GM19395 (cell line): ENCODE results near the gene SELENOP.

Experiments used
- ATAC-seq: cut with Tn5 transposase; IDR thresholded peaks from one replicate; pipeline ENCODE4 v1.9.1; 2021; ENCODE audit warnings: mild to moderate bottlenecking, moderate library complexity; ENCODE audit not compliant: unreplicated experiment

SELENOP gene

GRCh38 chr5:42799241-42799608, 12.5 kb downstream of the SELENOP start:
- no peak for ATAC-seq

GRCh38 chr5:42798284-42799240, 13.1 kb downstream of the SELENOP start:
- no peak for ATAC-seq

DNA sequence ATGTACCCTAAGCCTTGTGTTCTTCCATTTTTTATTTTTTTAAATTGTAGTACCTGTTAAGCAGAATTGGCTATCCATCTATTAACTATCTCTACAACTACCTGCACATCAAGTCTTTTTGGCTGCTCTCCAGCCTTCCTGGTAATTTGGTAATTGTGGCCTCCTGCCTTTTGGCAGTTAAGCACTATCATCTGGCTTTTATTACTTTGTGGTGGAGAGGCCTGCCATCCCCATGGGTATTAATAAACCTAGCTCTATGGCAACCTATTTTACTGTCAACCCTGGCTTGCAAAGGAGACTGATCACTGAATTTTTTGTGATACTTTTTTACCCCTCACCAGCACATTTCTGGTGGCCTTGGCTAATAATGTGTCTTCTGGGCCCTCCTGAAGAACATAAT, 20.5 kb downstream of the SELENOP start:
- no peak for ATAC-seq

DNA sequence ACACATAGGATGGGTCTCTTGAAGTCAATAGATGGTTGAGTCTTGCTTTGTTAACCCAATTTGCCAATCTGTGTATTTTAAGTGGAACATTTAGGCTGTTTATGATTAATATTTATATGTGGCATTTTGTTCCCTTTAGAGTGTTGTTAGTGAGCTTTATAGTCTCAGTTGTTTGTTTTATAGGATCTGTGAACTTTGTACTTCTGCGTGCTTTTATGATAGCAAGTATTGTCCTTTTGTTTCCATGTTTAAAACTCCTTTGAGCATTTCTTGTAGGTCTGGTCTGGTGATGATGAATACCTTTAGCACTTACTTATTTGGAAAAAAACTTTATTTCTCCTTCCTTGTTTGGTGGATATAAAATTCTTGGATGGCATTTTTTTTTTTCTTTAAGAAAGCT, 23.8 kb downstream of the SELENOP start:
- no peak for ATAC-seq

GRCh38 chr5:42787073-42787472, 24.6 kb downstream of the SELENOP start:
- ATAC-seq = no peak

DNA sequence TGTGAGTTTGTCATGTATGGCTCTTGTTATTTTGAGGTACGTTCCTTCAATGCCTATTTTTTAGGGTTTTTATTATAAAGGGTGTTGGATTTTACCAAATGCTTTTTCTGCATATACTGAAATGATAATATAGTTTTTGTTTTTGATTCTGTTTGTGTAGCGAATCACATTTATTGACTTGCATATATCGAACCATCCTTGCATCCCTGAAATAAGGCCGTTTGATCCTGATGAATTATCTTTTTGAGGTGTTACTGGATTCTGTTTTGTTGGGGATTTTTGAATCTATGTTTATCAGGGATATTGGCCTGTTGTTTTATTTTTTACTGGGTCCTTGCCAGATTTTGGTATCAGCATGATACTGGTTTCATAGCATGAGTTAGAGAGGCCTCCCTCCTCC, 25.9 kb downstream of the SELENOP start:
- no peak for ATAC-seq

GRCh38 chr5:42784132-42784531, 27.6 kb downstream of the SELENOP start:
- ATAC-seq = no peak

DNA sequence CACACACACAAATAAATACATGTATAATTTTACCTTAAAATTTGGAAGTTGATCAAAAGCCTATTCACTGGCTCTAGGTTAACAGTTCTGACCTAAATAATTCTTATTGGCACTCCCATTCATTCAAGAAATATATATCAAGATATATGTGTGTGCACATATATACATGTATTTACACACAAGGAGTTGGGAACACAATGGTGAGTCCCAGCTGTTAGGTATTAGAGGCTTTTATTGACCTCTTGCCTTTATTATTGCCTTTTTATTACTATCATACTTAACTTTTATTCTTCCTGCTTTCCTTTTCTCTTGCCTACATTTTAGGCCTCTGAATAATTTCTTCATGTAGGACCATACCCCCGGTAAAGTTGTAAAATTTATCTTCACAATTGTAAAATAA, 30.1 kb downstream of the SELENOP start:
- no peak for ATAC-seq

DNA sequence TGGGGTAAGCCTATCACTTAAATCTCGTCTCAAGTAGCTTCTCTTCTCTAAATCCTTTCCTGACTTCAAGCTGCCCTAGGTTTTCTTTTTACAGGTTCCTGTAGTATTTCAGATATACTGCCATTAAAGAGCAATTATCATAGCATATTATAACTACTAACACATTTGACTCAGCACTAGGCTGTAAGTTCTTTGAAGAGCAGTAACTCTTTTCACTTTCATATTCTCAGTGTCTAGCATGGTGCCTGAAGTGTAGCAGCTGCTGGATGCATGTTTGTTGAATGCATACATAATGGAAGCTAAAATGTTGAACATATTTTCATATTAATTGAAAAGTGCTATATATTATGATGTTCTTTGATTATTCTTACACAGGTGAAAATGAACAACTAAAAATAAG, 32.6 kb downstream of the SELENOP start:
- peak; percentile 68 for ATAC-seq

GRCh38 chr5:42772265-42772993, 39.3 kb downstream of the SELENOP start:
- ATAC-seq = no peak

- no peak for ATAC-seq
Measured at GRCh38 chr5:42770003-42770402, 41.7 kb downstream of the SELENOP start.

GRCh38 chr5:42768106-42768504, 43.6 kb downstream of the SELENOP start:
- no peak for ATAC-seq

GRCh38 chr5:42767491-42768105, 44.1 kb downstream of the SELENOP start:
- ATAC-seq = peak; percentile 53

- no peak for ATAC-seq
Measured at GRCh38 chr5:42761791-42762190, 49.9 kb downstream of the SELENOP start.

- no peak for ATAC-seq
Measured at GRCh38 chr5:42760426-42760825, 51.3 kb downstream of the SELENOP start.

GRCh38 chr5:42759456-42759855, 52.2 kb downstream of the SELENOP start:
- ATAC-seq = no peak

DNA sequence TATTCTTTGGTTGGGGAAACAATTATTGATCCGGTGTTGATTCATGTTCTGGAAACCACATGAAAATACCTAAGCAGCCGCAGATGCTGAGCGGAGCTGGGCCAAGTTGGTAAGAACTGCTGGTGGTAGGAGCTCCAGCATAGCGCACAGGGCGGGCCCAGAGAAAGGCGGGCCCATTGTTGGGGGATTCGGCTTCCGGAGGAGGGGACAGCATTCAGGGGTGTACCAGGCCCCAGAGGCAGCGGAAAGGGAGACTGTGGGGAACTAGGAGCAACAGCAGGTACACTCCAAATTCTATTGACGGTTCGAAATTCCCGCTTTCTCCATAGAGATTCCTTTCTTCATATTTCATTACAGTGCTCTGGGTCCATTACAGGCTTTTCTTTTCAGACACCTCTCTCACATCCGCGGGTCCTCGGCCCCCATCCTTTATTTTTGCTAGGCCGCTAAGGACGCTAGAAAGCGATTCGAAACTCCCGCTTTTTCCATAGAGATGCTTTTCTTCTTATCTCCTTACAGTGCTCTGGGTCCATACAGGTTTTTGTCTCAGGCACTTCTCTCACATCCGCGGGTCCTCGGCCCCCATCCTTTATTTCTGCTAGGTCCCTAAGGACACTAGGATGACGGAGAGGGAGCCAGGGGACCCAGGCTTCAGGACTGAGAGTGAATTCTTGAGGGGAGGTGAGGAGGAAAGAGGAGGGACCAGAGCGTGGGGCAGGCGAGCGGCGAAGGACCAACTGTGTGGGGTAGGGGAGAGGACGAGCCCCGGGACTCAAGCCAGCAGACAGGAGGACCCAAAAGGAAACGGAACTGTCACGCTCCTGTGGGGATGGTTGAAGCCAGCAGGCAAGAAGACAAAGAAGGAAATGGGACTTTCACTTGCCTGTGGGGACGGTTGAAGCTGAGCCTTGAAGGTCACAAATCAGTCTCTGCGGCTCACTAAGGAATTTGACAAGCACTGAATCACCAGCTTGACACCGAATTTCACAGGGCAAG, 54.8 kb downstream of the SELENOP start, which contains the start of gene CCDC152:
Gene CCDC152 (plus strand): TSS at position 213 of the 996 bp plus-strand sequence. CDS start 2,304 bp downstream, outside the sequence.
- ATAC-seq = peak; percentile 85

DNA sequence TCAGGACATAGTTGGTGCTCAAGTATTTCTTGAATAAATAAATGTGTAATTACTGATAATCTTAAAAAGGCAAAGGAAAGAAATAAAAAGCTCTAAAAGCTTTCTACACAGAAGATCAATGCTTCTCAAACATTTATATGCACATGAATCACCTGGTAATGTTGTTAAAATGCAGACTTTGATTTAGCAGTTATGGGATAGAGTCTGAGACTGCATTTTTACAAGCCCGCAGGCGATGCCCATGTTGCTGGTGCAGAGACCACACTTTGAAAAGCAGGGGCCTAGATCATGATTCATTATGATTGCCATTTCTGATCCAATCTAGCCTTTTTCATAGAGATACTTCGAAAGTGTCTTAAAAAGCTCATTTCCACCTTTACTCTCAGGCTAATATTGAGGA, 58.6 kb downstream of the SELENOP start:
- no peak for ATAC-seq

- no peak for ATAC-seq
Measured at GRCh38 chr5:42751044-42751443, 60.6 kb downstream of the SELENOP start.

DNA sequence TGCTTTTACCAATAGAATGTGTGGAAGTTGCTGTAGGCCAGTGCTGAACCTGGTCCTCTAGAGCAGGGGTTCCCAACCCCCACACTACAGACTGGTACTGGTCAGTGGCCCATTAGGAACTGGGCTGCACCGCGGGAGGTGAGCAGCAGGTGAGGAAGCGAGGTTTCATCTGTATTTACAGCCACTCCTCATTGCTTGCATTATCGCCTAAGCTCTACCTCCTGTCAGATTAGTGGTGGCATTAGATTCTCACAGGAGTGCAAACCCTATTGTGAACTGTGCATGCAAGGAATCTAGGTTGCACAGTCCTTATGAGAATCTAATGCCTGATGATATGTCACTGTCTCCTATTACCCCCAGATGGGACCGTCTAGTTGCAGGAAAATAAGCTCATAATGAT, 61.2 kb downstream of the SELENOP start:
- ATAC-seq = no peak
